Left colon (tissue), 2 donors: ENCODE data around the gene SUSD5. TPM values are rescaled to one million over a fixed set of nuclear protein-coding genes. Genes with fewer than 3 reads are reported as not detected.
"Not testable (repeated sequence)": the region's sequence is repeated elsewhere in the genome, so short reads cannot be mapped to it uniquely, and the experiment has no call there.

Source experiments
- ATAC-seq: fragments of 200-7000 bp; cut with Tn5 transposase; one replicate; pipeline ENCODE4 v1.9.1; 2020; ENCODE audit warnings: mild to moderate bottlenecking, moderate library complexity
- DNase-seq, 2 donors: peaks; one replicate each; pipeline ENCODE4 v3.0.0-alpha.2; 2020
- intact Hi-C, 2 donors: fragments of 100-400 bp; cut with DNase I in 1 of 2; cut with micrococcal nuclease in 1 of 2; formaldehyde crosslinking; loops; one replicate each; pipeline versions ENCODE4 v1.11.2 to v1.14.0; 2022; cut with DNase I, micrococcal nuclease
- total RNA-seq, 2 donors: library from RNA; stranded (reverse); fragmentation: NEBNext Ultra II Directional; extraction: Animal tissue kit (Norgen Biotek cat#: 25700); gene quantifications; one replicate each; pipeline ENCODE4 v1.2.1, GENCODE V29; 2021
- donor health status: DM: no; HTN: no; CAD: no.
- donor health status: DM: yes; HTN: yes; CAD: no.

The SUSD5 gene
- total RNA-seq, 2 donors from 2014 or later: 0.37 to 0.89 TPM

DNA sequence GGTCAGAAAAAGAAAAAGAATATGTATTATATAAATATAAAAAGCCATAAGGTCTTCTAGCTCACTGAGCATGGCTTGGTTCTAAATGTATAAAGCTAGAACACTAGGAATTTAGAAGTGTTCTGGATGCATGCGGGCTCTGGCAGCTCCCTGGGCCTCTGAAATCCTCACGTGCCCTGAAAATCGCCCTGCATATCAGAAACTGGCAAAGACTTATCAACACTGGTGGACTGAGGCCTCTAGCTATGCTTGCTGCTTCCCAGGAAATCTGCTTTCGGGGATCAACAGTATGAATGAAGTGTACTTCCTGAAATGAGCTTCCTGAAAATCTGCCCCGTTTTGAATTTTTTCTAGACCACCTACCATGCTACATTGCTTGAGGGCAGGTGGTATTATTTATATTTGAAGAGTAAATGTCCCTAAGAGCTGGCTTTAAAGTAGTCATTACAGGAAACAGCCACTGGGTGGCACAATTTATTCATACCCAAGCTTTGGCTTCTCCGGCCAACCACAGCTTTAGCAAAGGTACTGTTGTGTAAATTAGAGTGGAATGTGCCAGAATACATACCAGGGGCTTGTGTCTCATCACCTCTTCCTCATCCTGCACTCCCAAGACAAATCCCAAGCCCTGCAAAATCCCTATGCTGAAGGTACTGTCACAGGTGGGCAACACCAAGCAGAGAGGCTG lies 87.1 kb downstream of the SUSD5 start:
- DNase-seq (peak in 1 of 2 donors; percentile 34), ATAC-seq (peak; percentile 73)
- intact Hi-C loops: loop anchor here (5.0 kb wide), 1 partner anchor 241 kb away; no protein-coding TSS in a partner anchor

DNA sequence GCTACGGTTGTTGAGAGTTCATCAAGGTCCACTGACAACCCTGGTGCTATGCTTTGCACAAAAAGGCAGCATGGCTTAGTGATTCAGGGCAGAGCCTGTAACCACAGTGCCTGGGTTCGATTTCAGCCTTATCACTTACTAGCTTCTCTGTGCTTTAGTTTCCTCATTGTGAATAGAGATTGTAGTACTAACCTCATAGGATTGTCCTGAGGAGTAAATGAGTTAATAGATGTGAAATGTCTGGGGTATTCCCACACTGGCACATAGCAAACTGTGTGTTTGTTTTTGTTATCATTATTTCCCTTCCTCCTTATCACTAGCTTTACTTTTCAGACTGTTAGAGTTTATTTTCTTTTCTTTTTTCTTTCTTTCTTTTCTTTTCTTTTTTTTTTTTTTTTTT lies 88.5 kb downstream of the SUSD5 start:
- intact Hi-C loops: loop anchor here (5.0 kb wide), 1 partner anchor 242 kb away; no protein-coding TSS in a partner anchor
- DNase-seq (no peak), ATAC-seq (no peak)

DNA sequence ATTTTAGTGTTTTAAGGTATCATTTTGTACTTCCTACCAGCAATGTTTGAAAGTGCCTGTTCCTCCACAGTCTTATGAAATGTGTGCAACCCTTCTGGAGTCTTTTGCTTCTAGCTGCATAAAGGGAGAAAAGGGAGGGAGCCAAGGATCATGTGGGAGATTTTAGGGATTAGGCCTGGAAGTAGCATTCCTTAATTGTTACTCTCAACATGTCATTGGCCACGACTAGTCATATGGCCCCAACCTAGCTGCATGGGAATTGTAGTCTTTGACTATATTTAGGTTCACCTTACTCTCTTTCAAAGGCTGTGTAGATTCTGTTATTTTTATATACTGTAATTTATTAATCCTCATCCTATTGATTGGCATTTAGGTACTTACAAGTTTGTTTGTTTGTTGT lies 89.9 kb downstream of the SUSD5 start:
- DNase-seq (no peak), ATAC-seq (no peak)
- intact Hi-C loops: no loop called here

- intact Hi-C loops: no loop called here
- DNase-seq (no peak), ATAC-seq (no peak)
Measured at GRCh38 chr3:33125840-33126239, 92.8 kb downstream of the SUSD5 start.

DNA sequence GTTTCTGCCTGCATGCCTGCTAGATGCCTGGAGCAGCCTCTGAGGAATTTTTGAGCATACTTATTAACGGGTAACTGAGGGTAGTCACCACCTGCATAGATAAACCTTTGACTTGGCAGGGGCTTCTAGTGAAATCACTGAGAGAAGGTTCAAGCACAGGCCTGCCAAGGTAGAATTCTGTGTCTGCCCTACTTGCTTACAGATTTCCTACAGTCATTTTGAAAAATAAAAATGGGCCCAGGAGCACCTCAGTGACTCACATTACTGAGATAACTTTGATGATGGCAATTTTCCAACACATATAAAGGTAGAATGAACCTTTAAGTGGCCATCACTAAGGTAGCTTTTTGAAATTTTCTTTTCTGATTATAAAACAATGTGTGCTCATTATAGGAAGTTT lies 94.0 kb downstream of the SUSD5 start:
- ATAC-seq (no peak), DNase-seq (no peak)
- intact Hi-C loops: no loop called here

- DNase-seq: no peak
- ATAC-seq: no peak
- intact Hi-C loops: no loop called here
Measured at GRCh38 chr3:33122991-33123390, 95.6 kb downstream of the SUSD5 start.

GRCh38 chr3:33119891-33120290 lies 98.7 kb downstream of the SUSD5 start:
- DNase-seq (no peak), ATAC-seq (peak; percentile 31)
- intact Hi-C loops: no loop called here

DNA sequence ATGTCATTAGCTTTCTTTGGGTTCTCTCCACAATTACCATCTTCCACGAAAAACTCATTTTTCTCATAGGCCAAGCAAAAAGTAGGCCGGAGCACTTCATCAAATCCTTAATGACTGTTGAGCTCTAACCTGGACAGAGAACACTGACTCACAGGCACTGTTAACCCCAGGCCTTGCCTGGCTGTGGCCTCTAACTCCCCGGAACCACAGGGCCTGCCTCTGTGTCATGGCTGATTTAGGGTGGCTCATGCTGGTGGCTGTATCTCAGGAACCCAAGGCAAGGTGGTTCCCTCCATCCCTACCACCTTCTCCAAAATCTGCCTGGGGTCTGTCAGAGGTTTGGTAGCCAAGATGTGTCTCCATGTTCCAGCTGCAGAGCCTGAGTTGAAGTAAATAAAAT lies 101.1 kb downstream of the SUSD5 start:
- intact Hi-C loops: no loop called here
- ATAC-seq (no peak), DNase-seq (no peak)

DNA sequence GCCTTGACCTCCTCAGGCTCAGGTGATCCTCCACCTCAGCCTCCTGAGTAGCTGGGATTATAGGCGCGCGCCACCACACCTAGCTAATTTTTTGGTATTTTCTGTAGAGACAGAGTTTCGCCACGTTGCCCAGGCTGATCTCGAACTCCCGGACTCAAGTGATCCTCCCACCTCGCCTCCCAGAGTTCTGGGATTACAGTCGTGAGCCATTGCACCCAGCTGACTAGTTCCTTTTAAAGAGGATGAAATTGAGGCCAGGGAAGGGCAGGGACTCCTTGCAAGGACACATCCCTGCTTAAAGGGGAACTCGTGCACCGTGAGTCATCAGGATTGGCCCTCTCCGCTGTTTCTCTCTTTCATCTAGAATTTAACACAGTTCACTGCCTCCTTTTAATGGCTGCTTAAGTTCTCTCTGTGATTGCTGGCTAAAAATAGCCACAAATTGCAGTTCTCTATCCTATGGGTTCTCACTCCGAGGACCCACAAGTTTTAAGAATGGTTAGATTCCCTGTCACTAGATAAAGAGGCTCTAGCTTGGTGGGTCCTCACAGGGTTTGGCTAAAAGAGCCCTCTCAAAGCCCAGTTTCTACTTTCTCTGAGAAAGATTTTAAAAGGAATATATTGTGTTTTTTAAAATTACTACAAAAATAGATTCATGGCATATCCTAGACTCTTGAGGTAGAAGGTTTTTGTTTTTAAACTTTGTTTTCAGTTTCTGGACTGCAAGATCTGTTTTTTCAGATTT lies 103.4 kb downstream of the SUSD5 start:
- DNase-seq: peak; percentile 57 to 87
- intact Hi-C loops: no loop called here

DNA sequence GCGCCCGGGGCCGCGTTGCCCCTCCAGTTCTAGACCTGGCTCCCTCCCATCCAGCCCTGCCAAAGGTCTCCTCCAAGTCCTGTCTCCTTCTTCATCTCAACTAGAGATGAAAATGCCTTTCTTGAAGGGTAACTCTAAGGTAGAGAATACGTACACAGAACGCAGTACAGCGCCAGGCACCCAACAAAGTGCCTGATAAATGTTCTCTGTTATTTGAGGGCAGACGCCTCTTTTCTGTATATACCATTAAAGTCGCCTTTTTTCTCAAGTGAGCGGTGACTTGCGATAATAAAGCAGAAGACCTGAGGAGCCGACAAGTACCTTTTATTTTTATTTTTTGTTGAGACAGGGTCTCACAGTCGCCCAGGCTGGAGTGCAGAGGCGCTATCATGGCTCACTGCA lies 104.0 kb downstream of the SUSD5 start:
- ATAC-seq (no peak), DNase-seq (no peak)
- intact Hi-C loops: no loop called here

More for the DNA sequence above, 103.4 kb downstream of the SUSD5 start:
- ATAC-seq: peak; percentile 47

DNA sequence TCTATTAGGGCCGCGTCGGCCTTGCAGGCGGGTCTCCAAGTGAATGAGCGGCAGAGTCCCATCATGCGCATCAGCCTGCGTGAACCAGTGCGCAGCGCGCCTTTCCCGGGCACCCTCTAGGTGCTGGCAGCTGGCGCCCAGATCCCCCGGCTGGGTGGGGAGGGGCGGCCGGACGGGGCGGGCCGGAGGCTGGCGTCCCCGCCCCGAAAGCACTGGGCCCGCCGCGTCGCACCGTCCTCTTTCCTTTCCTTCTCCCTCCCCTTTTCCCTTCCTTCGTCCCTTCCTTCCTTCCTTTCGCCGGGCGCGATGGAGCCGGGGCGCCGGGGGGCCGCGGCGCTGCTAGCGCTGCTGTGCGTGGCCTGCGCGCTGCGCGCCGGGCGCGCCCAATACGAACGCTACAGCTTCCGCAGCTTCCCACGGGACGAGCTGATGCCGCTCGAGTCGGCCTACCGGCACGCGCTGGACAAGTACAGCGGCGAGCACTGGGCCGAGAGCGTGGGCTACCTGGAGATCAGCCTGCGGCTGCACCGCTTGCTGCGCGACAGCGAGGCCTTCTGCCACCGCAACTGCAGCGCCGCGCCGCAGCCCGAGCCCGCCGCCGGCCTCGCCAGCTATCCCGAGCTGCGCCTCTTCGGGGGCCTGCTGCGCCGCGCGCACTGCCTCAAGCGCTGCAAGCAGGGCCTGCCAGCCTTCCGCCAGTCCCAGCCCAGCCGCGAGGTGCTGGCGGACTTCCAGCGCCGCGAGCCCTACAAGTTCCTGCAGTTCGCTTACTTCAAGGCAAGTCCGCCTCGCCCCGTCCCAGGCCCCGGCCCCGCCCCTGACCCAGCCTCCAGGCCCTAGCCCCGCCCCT lies 104.6 kb downstream of the SUSD5 start, which contains the start of gene CRTAP:
Gene CRTAP, plus strand, starts transcription at position 243 of the 850 bp plus-strand sequence. Its CDS starts 64 bp downstream, at position 307.
- DNase-seq (peak; percentile 97 to 98), ATAC-seq (peak; percentile 93)
- intact Hi-C loops: no loop called here

DNA sequence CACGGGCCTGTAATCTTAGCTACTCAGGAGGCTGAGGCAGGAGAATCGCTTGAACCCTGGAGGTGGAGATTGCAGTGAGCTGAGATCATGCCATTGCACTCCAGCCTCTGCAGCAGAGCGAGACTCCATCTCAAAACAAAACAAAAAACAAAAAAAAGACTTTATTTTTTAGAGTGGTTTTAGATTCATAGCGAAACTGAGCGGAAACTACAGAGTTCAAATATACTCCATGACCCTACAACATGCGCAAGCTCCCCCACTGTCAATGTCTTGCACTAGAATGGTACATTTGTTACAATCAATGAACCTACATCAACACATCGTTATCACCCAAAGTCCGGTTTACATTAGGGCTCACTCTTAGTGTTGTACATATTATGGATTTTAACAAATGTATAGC lies 107.0 kb downstream of the SUSD5 start:
- ATAC-seq: no peak
- intact Hi-C loops: no loop called here
- DNase-seq: no peak

DNA sequence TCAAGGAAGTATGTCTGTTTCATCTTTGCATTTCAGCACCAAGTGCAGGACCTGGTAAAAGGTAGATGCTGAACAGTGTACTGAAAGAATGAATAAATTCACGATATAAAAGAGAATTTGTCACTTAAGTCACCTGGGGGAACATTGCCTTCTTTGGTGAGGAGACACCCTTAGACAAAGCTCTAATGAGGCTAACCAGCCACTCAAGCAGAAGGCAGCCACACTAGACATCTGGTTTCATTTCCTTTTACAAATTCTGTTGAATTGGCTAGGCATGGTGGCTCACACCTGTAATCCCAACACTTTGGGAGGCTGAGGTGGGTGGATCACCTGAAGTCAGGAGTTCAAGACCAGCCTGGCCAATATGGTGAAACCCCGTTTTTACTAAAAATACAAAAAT lies 111.8 kb downstream of the SUSD5 start:
- ATAC-seq, DNase-seq, intact Hi-C loops: not testable (repeated sequence)

- intact Hi-C loops: no loop called here
- DNase-seq: no peak
- ATAC-seq: no peak
Measured at GRCh38 chr3:33105341-33105948, 113.2 kb downstream of the SUSD5 start.

DNA sequence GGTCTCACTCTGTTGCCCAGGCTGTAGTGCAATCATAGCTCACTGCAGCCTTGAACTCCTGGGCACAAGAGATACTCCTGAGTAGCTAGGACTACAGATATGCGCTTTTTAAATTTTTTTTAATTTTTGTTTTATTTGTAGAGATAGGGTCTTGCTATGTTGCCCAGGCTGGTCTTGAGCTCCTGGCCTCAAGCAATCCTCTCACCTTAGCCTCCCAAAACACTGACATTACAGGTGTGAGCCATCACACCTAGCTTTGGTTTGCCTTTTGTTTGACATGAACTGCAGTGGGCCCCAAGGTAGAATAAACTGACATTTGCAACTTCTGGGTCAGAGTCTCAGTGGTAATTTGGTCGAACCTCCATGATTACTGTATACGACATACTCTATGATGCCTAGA lies 113.8 kb downstream of the SUSD5 start:
- DNase-seq (no peak), ATAC-seq (no peak)
- intact Hi-C loops: no loop called here

GRCh38 chr3:33103480-33103879 lies 115.1 kb downstream of the SUSD5 start:
- intact Hi-C loops: no loop called here
- ATAC-seq: no peak
- DNase-seq: no peak

DNA sequence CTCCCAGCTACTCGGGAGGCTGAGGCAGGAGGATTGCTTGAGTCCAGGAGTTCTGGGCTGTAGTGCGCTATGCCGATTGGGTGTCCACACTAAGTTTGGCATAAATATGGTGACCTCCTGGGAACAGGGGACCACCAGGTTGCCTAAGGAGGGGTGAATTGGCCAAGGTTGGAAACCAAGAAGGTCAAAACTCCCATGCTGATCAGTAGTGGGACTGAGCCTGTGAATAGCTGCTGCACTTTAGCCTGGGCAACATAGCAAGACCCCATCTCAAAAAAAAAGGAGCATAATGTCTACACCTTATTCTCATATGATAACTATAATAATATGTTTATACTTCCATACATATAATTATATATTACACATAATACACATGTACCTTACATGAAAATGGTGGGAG lies 115.6 kb downstream of the SUSD5 start:
- ATAC-seq (no peak), DNase-seq (no peak)
- intact Hi-C loops: no loop called here

DNA sequence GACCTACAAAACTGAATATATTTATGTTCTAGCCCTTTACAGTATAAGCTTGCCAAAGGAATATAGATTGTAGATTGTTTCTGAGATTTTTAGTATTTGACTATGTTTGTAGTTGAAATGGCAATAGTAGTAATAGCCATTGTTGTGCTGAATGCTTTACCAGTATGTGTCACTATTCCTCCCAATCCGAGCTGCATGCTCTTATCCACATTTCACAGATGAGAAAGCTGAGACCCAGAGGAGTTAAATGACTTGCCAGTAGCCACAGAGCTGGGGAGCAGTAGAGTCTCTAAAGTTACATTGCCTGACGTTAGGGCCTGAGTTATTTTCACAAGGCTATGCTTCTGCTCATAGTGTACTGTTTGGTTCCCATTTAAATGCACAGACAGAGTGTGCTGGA lies 118.4 kb downstream of the SUSD5 start:
- intact Hi-C loops: no loop called here

More for the DNA sequence above, 118.4 kb downstream of the SUSD5 start:
- no peak for DNase-seq
- no peak for ATAC-seq
